Thoracic aorta (tissue), 2 donors: ENCODE data around the gene RPL28. TPM values are rescaled to one million over a fixed set of nuclear protein-coding genes. Genes with fewer than 3 reads are reported as not detected.
"Not testable (repeated sequence)": the region's sequence is repeated elsewhere in the genome, so short reads cannot be mapped to it uniquely, and the experiment has no call there.

Source experiments
- ATAC-seq: fragments of 150-250 bp; one replicate; pipeline ENCODE4 v1.8.0; 2017; ENCODE audit warnings: low read depth; ENCODE audit not compliant: insufficient number of reproducible peaks, low FRiP score
- DNase-seq: peaks from one replicate; pipeline ENCODE4 v3.0.0-alpha.2; 2020; ENCODE audit warnings: low spot score
- H3K27ac ChIP-seq, 2 donors: fragments of 200-600 bp; sonication (generic); 1 replicate in 1 of 2; 2 replicates in 1 of 2; pipeline ENCODE4 v1.5.1; 2016; ENCODE audit warnings: mild to moderate bottlenecking in 2 of 2, moderate library complexity in 2 of 2
- H3K27me3 ChIP-seq: fragments of 200-600 bp; sonication (generic); replicated peaks from 2 replicates; pipeline ENCODE4 v1.6.0; 2016; ENCODE audit warnings: mild to moderate bottlenecking; ENCODE audit not compliant: insufficient read depth
- H3K36me3 ChIP-seq: fragments of 200-600 bp; sonication (generic); one replicate; pipeline ENCODE4 v1.5.1; 2016
- H3K4me1 ChIP-seq, 2 donors: fragments of 200-600 bp; sonication (generic); 1 replicate in 1 of 2; 2 replicates in 1 of 2; pipeline versions ENCODE4 v1.5.1 to v1.6.0; 2016; ENCODE audit warnings: low read depth in 2 of 2, mild to moderate bottlenecking in 1 of 2; ENCODE audit not compliant: control insufficient read depth in 1 of 2
- H3K4me3 ChIP-seq: fragments of 200-600 bp; sonication (generic); 2 replicates; pipeline ENCODE4 v1.5.1; 2016; ENCODE audit warnings: mild to moderate bottlenecking
- H3K9me3 ChIP-seq: fragments of 200-600 bp; sonication (generic); 2 replicates; pipeline ENCODE4 v1.5.1; 2016
- total RNA-seq, 2 donors: library from RNA; depleted of rRNA; stranded (reverse); fragments of >200 nt; gene quantifications; one replicate each; pipeline versions ENCODE4 v1.1.0 to v1.2.3, GENCODE V29; 2016
- TF ChIP-seq, protein P1 (sequence below): fragments of 200-600 bp; sonication (generic); IDR thresholded peaks from one replicate; pipeline ENCODE4 v1.5.1; 2019; ENCODE audit warnings: antibody characterized with exemption

The RPL28 gene
- total RNA-seq, 2 donors from 2014 or later, result 175 to 274 TPM

- no peak within 1 kb of the TSS for H3K4me3 ChIP-seq
- H3K36me3 ChIP-seq, result no peaks in the 10 kb centered on the region
- DNase-seq (no peak), ATAC-seq (no peak)
- H3K9me3 ChIP-seq, result no peaks in the 10 kb centered on the region
- peaks cover 0 to 10% of the 10 kb centered on the region in 2 donors for H3K4me1 ChIP-seq
- H3K27ac ChIP-seq, result no peak within 1 kb of the TSS
- H3K27me3 ChIP-seq, result peaks cover 23% of the 10 kb centered on the region
- TF ChIP-seq, protein P1, sequence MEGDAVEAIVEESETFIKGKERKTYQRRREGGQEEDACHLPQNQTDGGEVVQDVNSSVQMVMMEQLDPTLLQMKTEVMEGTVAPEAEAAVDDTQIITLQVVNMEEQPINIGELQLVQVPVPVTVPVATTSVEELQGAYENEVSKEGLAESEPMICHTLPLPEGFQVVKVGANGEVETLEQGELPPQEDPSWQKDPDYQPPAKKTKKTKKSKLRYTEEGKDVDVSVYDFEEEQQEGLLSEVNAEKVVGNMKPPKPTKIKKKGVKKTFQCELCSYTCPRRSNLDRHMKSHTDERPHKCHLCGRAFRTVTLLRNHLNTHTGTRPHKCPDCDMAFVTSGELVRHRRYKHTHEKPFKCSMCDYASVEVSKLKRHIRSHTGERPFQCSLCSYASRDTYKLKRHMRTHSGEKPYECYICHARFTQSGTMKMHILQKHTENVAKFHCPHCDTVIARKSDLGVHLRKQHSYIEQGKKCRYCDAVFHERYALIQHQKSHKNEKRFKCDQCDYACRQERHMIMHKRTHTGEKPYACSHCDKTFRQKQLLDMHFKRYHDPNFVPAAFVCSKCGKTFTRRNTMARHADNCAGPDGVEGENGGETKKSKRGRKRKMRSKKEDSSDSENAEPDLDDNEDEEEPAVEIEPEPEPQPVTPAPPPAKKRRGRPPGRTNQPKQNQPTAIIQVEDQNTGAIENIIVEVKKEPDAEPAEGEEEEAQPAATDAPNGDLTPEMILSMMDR, result no peak
Observed at GRCh38 chr19:55443045-55443823, 57.5 kb downstream of the RPL28 start, which contains the start of gene SHISA7. Gene SHISA7, minus strand, starts transcription at chr19:55443300. Its CDS starts 437 bp downstream, at chr19:55442863.

DNA sequence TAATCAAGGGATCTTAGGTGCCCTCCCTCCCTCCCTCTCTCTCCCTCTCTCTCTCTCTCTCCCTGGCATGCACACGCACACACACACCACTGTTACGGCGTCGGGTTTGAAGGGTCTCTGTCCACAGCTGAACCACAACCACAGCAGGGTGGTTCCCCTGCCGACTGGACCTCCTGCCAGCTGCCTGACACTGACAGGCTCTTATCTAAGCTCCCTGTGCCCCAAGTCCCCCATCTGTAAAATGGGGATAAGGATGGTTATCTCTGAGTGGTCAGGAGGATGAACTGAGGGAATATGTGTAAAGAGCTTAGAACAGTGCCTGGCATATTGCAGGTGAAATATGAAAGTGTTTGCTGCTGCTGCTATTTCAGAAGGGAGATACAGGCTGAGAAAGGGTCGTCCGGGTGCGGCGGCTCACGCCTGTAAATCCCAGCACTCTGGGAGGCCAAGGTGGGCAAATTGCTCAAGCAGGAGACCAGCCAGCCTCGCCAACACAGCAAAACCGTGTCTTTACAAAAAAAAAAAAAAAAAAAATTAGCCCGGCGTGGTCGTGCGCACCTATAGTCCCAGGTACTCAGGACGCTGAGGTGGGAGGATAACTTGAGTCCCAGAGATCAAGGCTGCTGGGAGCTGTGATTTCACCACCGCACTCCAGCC lies 58.2 kb downstream of the RPL28 start:
- Histone ChIP-seq H3K4me3 (no peak overlapping the region), H3K36me3 (no peaks in the 10 kb centered on the region), H3K9me3 (no peaks in the 10 kb centered on the region), H3K27ac (no peak overlapping the region), H3K4me1 (peaks cover 0 to 10% of the 10 kb centered on the region in 2 donors), H3K27me3 (peaks cover 23% of the 10 kb centered on the region)
- TF ChIP-seq, protein P1, result no peak
- no peak for ATAC-seq
- no peak for DNase-seq

- Histone ChIP-seq H3K27me3 (peaks cover 23% of the 10 kb centered on the region), H3K27ac (no peak overlapping the region), H3K4me3 (no peak overlapping the region), H3K36me3 (no peaks in the 10 kb centered on the region), H3K9me3 (no peaks in the 10 kb centered on the region), H3K4me1 (peaks cover 0 to 10% of the 10 kb centered on the region in 2 donors)
- ATAC-seq (no peak), DNase-seq (no peak)
- TF ChIP-seq, protein P1, result no peak
Observed at GRCh38 chr19:55444646-55445045, 58.9 kb downstream of the RPL28 start.

- Histone ChIP-seq H3K9me3 (no peaks in the 10 kb centered on the region), H3K36me3 (no peaks in the 10 kb centered on the region), H3K27me3 (peaks cover 11% of the 10 kb centered on the region), H3K27ac (no peak overlapping the region), H3K4me1 (peaks cover 0 to 5% of the 10 kb centered on the region in 2 donors), H3K4me3 (no peak overlapping the region)
- ATAC-seq (no peak), DNase-seq (no peak)
- TF ChIP-seq, protein P1, result no peak
Observed at GRCh38 chr19:55446060-55446459, 60.3 kb downstream of the RPL28 start.

DNA sequence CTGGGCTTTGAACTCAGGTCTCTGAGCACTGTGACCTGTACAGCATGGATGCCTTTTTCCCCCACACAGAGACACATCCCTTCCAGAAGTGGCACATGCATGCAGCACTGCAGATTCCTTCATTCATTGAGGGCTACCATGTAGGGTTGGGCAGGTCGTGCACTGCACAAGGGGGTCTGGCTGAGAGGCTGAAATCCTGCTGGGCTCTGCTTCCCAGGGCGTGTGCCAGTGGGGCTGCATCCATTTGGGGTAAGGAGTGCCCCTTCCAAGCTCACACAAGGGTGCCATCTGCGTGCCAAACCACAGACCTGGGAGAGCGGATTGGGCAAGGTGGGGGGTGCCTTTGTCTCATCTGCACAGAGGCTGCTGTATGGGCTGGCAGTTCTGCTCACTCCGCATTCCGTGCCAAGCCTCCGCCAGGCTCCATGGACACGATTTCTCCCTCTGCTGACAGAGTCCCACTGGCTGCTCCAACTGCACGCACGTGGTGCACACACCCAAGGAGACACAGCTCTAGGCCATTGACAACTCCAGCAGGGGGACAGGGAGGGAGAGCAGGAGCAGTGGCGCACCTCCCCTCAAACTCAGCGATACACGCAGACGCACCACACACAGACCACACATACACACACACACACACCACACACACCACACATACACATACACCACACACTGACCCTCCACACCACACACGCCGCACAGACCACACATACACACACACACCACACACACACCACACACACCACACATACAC lies 61.9 kb downstream of the RPL28 start:
- no peaks in the 10 kb centered on the region for H3K9me3 ChIP-seq
- H3K4me3 ChIP-seq, result no peak overlapping the region
- no peak overlapping the region for H3K27ac ChIP-seq
- DNase-seq (no peak), ATAC-seq (no peak)
- TF ChIP-seq, protein P1, result no peak
- no peaks in the 10 kb centered on the region for H3K36me3 ChIP-seq
- H3K27me3 ChIP-seq, result peaks cover 5% of the 10 kb centered on the region
- peaks cover 10 to 14% of the 10 kb centered on the region in 2 donors for H3K4me1 ChIP-seq

- H3K27ac ChIP-seq, H3K9me3 ChIP-seq, H3K4me3 ChIP-seq, H3K36me3 ChIP-seq, ATAC-seq, H3K27me3 ChIP-seq, DNase-seq: not testable (repeated sequence)
- H3K4me1 ChIP-seq, result peaks cover 10 to 19% of the 10 kb centered on the region in 2 donors
Observed at GRCh38 chr19:55448175-55448490, 62.4 kb downstream of the RPL28 start.
